Neutrophil (primary cell): ENCODE measurements around the gene FAM186B.

ENCODE experiments used
- H3K27ac ChIP-seq: fragments of 200-600 bp; sonication (generic); 2 replicates; pipeline ENCODE4 v1.5.1; 2016; ENCODE audit warnings: mild to moderate bottlenecking, moderate library complexity
- H3K27me3 ChIP-seq: fragments of 200-600 bp; sonication (generic); 2 replicates; pipeline ENCODE4 v1.6.0; 2016; ENCODE audit warnings: mild to moderate bottlenecking
- H3K36me3 ChIP-seq: fragments of 200-600 bp; sonication (generic); 2 replicates; pipeline ENCODE4 v1.5.1; 2017
- H3K4me1 ChIP-seq, 2 experiments: fragments of 200-600 bp in 1 of 2; sonication (generic) in 1 of 2; 1 replicate in 1 of 2; 2 replicates in 1 of 2; pipeline versions ENCODE4 v1.5.1 to v1.6.1; 2013 to 2016; ENCODE audit warnings: low read depth in 1 of 2, low read length in 1 of 2, mild to moderate bottlenecking in 1 of 2, moderate library complexity in 1 of 2; ENCODE audit not compliant: control insufficient read depth in 1 of 2, insufficient read depth in 1 of 2
- H3K4me3 ChIP-seq, 2 experiments: fragments of 200-600 bp in 1 of 2; sonication (generic) in 1 of 2; 1 replicate in 1 of 2; 2 replicates in 1 of 2; pipeline ENCODE4 v1.5.1; 2013 to 2016; ENCODE audit warnings: low read depth in 1 of 2, low read length in 1 of 2, mild to moderate bottlenecking in 1 of 2, moderate library complexity in 1 of 2
- H3K9me3 ChIP-seq: fragments of 200-600 bp; sonication (generic); 2 replicates; pipeline ENCODE4 v1.5.1; 2016
- TF ChIP-seq, protein P1 (sequence below): fragments of 200-600 bp; sonication (generic); IDR thresholded peaks from 2 replicates; pipeline ENCODE4 v1.5.1; 2016; ENCODE audit warnings: antibody characterized with exemption

Gene FAM186B

DNA sequence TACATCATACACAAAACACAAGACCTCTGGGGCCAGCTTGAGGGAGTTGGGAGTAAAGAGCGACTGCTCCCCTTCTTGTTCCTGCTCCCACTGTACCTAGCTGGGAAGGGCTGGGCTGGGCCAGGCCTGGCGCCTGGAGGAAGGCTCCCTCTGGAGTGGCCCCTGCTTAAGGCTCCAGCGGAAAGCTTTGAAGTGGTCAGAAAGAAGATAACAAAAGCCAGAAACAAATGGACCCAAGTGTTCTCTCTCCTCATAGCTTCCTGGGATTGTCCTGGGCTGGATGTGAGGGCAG, 43.2 kb upstream of the FAM186B start:
- Histone ChIP-seq H3K27ac (no peak overlapping the region), H3K4me1 (peaks cover 4 to 6% of the 10 kb centered on the region in 2 experiments), H3K4me3 (no peak overlapping the region), H3K27me3 (no peaks in the 10 kb centered on the region), H3K9me3 (no peaks in the 10 kb centered on the region), H3K36me3 (peaks cover 64% of the 10 kb centered on the region)
- TF ChIP-seq, protein P1, sequence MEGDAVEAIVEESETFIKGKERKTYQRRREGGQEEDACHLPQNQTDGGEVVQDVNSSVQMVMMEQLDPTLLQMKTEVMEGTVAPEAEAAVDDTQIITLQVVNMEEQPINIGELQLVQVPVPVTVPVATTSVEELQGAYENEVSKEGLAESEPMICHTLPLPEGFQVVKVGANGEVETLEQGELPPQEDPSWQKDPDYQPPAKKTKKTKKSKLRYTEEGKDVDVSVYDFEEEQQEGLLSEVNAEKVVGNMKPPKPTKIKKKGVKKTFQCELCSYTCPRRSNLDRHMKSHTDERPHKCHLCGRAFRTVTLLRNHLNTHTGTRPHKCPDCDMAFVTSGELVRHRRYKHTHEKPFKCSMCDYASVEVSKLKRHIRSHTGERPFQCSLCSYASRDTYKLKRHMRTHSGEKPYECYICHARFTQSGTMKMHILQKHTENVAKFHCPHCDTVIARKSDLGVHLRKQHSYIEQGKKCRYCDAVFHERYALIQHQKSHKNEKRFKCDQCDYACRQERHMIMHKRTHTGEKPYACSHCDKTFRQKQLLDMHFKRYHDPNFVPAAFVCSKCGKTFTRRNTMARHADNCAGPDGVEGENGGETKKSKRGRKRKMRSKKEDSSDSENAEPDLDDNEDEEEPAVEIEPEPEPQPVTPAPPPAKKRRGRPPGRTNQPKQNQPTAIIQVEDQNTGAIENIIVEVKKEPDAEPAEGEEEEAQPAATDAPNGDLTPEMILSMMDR = no peak

DNA sequence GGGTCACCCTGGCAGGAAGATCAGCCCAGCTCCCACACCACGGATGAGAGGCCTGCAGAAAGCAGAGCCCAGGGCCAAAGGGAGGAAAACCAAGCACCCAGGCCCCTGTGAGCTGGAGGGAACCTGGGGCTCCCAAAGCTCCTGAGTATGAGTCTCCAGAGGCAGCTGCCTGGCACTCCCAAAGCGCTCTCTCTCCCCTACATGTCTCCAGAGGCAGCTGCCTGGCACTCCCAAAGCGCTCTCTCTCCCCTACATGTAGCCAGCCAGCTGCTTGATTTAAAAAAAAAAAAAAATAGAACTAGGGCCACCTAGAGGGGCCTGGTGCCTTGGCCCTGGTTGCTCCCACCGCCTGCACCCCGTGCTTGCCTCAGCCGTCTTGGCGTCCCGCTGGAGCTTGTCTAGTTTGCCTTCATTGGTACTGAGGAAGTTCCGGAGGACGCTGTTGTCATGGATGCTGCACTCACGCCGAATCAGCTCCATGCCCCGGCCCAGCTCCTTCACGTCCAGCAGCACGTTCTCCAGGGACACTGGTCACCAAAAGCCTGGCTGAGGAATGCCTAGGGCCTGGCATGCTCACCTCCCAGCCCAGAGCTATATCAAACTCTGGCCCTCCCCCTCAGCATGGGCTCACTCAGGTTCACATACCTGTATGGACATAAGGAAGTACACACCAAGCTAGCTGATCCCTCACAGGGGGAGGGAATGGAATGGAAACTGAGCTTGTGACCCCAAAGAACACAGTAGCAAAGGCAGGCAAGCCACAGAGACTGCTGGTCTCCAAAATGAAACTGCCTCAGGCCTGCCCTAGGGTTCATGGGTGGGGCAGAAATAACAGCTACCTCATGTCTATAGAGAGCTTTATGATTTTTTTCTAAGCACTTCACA, 42.6 kb upstream of the FAM186B start:
- Histone ChIP-seq H3K9me3 (no peaks in the 10 kb centered on the region), H3K36me3 (peaks cover 59% of the 10 kb centered on the region), H3K27ac (no peak overlapping the region), H3K4me1 (peaks cover 4 to 6% of the 10 kb centered on the region in 2 experiments), H3K27me3 (no peaks in the 10 kb centered on the region), H3K4me3 (no peak overlapping the region)
- TF ChIP-seq, protein P1 = no peak

DNA sequence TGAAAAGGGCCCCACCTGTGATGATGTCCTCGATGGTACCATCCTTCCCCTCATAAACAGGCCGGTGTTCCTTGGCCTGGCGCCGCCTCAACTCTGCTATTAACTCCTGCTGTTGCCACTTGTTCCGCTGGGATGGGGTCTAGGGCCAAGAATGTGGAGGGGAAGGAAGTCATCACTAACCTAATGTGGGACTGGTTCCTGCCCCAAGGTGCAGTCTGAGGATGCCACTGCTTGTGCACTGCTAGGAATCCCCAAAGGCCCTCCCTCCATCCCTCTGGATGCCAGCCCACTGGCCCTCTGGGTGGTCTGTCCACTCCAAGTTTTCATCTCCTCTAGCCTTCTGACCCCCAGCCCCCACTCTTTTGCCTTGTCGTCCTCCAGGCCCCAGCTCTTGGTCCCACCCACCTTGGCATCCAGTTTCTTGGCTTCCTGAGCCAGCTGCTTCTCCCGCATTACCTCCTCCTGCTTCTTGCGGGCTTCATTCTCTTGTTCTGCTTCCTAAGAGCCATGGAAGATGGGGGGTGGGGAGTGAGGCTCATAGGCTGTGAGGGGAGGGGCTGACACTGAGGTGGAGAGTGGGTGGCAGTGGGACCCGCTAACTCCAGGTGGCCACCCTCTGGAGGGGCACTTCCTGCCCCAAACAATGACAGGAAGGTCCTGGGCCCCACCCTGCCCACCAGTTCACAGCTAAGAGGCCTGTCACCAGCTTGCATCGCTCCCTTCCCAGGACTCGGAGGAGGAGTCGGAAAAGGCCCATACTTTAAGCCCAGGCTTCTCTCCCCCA, 41.6 kb upstream of the FAM186B start:
- Histone ChIP-seq H3K27me3 (no peaks in the 10 kb centered on the region), H3K4me3 (no peak overlapping the region), H3K4me1 (peaks cover 4 to 6% of the 10 kb centered on the region in 2 experiments), H3K27ac (no peak overlapping the region), H3K36me3 (peaks cover 55% of the 10 kb centered on the region), H3K9me3 (no peaks in the 10 kb centered on the region)
- TF ChIP-seq, protein P1 = no peak

DNA sequence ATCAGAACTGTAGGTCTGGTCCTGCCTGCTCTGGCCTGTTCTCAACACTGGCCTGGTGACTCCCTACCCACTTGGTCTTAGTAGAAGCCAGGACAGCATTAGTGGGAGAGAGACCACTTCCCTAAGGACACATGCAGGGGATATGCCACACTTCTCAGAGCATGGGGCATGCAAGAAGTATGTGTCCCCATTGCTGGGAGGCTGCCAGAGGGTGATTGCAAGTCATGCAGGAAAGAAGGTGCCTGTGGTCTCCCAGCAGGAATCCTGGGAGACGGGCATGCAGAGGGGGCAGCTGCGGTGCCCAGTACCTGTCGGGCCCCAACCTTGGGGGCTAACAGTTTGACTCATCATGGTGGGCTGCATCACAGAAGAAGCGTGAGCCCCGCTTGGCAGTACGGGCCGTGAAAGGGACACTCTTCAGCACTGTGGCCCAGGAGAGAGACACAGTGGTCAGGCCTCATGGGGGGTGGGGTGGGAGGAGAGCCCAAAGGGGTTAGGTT, 40.9 kb upstream of the FAM186B start:
- Histone ChIP-seq H3K36me3 (peaks cover 50% of the 10 kb centered on the region), H3K4me1 (peaks cover 4 to 6% of the 10 kb centered on the region in 2 experiments), H3K27me3 (no peaks in the 10 kb centered on the region), H3K9me3 (no peaks in the 10 kb centered on the region), H3K4me3 (no peak overlapping the region), H3K27ac (no peak overlapping the region)
- TF ChIP-seq, protein P1 = no peak

DNA sequence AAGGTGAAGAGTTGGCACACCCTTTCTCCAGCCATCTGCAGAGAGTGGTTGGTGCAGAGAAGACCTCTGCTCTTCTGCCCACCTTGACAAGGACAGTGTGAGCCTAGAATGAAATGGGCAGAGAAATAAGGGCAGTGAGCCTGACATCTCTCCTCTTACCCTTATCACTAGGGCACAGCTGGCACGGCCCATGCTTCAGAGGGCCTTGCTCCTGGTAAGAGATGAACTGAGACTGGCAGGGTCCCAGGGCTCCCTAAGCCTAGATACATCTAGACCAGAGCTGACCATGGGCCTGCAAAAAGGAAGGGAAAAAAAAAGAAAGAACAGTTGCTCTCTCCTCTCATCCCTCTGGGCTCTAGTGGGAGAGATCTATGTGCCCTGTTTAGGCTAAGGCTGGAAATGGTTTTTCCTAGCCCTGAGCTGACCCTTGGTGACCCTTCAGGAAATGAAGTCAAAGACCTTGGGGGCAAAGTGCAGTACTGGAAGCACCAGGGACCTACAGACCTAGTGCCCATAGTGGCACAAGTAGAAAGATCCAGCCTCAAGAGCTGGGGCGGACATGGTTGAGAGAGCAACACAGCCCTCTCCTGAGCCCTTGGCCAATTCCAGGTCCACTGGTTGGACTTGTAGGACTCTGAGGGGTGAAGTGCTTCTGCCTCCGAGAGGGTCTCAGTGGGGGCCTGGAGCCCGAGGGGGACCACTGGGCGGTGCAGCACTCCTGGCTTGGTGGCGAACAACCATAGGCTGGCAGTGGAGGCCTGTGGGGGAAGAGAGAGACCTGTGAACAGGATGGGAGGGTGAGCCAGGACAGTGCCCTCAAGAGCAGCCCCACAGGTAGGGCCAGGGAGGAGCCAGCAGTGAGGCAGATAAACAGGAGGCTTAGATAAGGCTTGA, 40.0 kb upstream of the FAM186B start:
- TF ChIP-seq, protein P1 = no peak
- Histone ChIP-seq H3K36me3 (peaks cover 43% of the 10 kb centered on the region), H3K27ac (no peak overlapping the region), H3K4me1 (peaks cover 4 to 6% of the 10 kb centered on the region in 2 experiments), H3K27me3 (no peaks in the 10 kb centered on the region), H3K9me3 (no peaks in the 10 kb centered on the region), H3K4me3 (no peak overlapping the region)
